Uterus (tissue), 2 donors: Measurements from ENCODE around the gene KRTAP5-3.

Source experiments
- CTCF ChIP-seq, 4 experiments: fragments of 200-600 bp in 2 of 4; fragments of 450-650 bp in 2 of 4; sonication (generic) in 2 of 4; IDR thresholded peaks; one replicate each; pipeline ENCODE4 v1.5.1; 2016 to 2019; ENCODE audit warnings: antibody characterized with exemption in 4 of 4, mild to moderate bottlenecking in 2 of 4, moderate library complexity in 1 of 4
- POLR2A ChIP-seq, 2 donors: fragments of 450-650 bp; IDR thresholded peaks; one replicate each; pipeline ENCODE4 v1.6.1; 2016; ENCODE audit warnings: antibody characterized with exemption in 2 of 2, mild to moderate bottlenecking in 1 of 2, moderate library complexity in 1 of 2

GRCh38 chr11:1600626-1601025 lies 7.6 kb downstream of the KRTAP5-3 start:
- TF ChIP-seq POLR2A (IDR thresholded peaks at IDR 0.05) (no peak), CTCF (IDR thresholded peaks at IDR 0.05) (no peak)
